CD4-positive, alpha-beta T cell treated with Interleukin-1 beta for 1 hour (primary cell): ENCODE data around the gene HMGA1.
A peak's percentile ranks its signal among the peaks of the same experiment; 100 is the strongest.
"Not testable (repeated sequence)": the region's sequence is repeated elsewhere in the genome, so short reads cannot be mapped to it uniquely, and the experiment has no call there.

Source experiments
- DNase-seq, 2 donors: peaks; one replicate each; pipeline ENCODE4 v3.0.0-alpha.2; 2020 to 2022

Gene HMGA1

GRCh38 chr6:34269132-34269531 is 32.5 kb downstream of the HMGA1 start:
- not testable (repeated sequence) for DNase-seq

DNA sequence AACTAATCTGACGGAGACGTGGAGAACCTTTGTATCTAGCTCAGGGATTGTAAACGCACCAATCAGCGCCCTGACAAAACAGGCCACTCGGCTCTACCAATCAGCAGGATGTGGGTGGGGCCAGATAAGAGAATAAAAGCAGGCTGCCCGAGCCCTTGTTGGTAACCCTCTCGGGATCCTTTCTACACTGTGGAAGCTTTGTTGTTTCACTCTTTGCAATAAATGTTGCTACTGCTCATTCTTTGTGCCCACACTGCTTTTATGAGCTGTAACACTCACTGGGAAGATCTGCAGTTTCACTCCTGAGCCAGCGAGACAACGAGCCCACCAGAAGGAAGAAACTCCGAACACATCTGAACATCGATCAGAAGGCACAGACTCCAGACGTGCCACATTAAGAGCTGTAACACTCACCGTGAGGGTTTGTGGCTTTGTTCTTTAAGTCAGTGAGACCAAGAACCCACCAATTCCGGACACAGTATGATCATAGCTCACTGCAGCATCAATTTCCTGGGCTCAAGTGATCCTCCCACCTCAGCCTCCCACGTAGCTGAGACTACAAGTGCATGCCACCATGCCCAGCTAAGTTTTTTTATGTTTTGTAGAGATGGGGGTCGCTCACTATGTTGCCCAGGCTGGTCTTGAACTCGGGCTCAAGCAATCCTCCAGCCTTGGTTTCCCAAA is 33.1 kb downstream of the HMGA1 start:
- not testable (repeated sequence) for DNase-seq

GRCh38 chr6:34272013-34272926 is 35.6 kb downstream of the HMGA1 start:
- peak in 1 of 2 donors; percentile 28 for DNase-seq

- peak in 1 of 2 donors; percentile 24 for DNase-seq
Measured at GRCh38 chr6:34273242-34273805, 36.7 kb downstream of the HMGA1 start.

GRCh38 chr6:34274129-34274528 is 37.5 kb downstream of the HMGA1 start:
- DNase-seq = no peak

DNA sequence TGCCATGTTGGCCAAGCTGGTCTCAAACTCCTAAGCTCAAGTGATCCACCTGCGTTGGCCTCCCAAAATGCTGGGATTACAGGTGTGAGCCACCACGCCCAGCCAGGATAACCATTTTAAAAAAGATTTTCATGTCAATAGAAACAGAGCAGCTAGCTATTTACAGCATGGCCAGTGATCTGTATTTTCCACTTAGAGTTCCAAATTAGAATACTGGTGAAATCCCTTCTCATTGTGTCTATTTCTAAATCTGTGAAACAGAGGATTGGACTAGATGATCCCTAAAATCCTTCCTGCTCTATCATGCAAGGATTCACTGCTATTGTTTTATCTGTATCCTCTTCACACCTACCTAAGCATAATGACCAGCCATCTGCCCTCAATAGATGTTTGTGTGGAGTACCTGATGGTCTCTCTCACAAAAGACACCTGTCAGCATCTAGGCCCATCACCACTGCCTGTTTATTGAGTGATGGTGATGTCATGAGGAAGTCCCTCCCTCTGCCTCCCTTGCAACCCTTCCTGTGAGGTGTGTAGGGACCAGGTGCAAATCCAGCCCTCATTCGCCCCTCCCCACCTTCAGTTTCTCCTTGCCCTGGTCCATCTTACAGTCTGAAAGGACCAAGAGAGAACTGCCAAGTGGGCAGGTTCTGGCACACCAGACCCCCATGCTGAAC is 38.6 kb downstream of the HMGA1 start:
- DNase-seq = no peak

- no peak for DNase-seq
Measured at GRCh38 chr6:34276191-34276590, 39.5 kb downstream of the HMGA1 start.

- no peak for DNase-seq
Measured at GRCh38 chr6:34276881-34277762, 40.4 kb downstream of the HMGA1 start.

DNA sequence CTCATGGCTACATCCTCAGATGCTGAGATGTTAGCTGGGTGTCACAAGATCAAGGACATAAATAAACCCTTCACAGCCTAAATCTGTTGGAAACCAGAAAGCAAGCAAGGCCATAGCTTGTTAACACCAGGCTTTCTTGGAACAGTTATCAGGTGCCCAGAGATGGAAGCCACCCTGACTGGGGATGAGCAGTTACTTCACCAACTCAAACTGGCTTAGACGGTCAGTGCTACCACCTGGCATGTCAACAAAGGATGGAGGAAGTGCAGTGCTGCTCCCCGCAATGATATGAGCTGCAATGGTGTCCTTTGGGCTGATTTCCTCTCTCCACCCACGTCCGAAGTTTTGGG is 41.1 kb downstream of the HMGA1 start:
- no peak for DNase-seq

DNA sequence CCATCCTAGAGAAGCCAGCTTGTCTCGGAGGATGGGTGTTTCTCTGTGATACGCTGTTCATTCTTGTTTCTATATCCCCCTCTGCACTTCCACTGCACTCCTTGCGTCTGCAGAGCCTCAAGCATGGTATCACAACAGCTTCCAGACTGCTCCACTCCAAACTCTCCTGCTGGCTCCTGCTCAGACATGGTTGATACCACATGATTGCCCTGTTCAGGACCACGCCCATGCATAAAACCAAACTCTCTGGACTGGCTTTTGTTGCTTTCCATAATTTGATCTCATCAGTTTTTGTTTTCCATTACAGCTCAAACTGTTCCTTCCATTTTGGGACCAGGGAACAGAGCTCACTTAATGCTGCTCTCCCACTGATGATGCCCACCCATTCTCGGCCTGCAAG is 42.2 kb downstream of the HMGA1 start:
- no peak for DNase-seq

DNA sequence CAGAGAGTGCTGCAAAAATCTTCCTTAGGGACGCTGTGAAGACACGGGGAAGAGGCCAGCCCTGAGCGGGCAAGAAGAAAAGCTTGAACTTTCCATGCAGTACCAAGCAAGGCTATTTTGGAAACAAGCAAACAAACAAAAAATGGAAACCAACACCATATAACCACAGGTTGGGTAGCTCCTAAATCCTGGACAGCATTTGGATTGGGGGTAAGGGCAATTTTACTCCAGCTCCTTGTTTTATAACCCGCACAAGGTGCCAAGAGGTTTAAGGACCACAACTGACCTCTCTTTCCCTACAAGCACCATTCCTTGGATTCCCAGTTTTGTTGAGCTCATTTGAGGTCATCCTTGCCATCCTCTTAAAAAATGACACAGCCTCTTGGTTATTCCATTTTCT is 43.5 kb downstream of the HMGA1 start:
- no peak for DNase-seq

GRCh38 chr6:34281702-34282334 is 45.1 kb downstream of the HMGA1 start:
- DNase-seq = no peak

- DNase-seq = peak; percentile 6 to 54
Measured at GRCh38 chr6:34284563-34285447, 48.1 kb downstream of the HMGA1 start.

DNA sequence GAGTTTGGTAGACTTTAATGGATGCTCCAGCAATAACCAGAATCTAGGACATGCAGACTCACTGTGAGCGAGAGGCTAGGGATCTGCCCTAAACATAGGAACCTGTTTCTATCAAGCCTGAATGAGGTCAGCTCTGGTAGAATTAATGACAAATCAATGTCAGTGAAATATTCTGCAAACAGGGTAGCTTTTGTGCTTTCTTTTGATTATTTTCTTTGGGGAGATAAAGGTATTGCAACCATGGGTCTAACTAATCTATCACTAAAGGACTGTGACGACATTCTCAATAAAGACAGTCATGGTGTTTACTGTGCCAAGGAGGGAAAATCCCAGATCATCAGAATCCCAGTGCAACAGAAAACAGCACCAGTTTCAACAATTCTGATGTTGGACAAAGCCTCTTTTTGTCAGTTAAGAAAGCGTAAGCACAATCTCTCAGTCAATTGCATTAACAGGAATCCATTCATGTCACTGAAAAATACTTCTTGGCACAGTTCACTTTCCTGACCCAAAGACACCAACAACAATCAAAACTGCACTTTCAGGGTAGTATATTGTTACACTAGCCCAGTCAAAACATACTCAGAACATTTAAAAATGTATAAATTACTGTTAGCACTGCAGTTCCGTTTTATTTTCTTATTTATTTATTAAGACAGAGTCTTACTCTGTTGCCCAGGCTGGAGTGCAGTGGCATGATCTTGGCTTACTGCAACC is 48.9 kb downstream of the HMGA1 start:
- no peak for DNase-seq

DNA sequence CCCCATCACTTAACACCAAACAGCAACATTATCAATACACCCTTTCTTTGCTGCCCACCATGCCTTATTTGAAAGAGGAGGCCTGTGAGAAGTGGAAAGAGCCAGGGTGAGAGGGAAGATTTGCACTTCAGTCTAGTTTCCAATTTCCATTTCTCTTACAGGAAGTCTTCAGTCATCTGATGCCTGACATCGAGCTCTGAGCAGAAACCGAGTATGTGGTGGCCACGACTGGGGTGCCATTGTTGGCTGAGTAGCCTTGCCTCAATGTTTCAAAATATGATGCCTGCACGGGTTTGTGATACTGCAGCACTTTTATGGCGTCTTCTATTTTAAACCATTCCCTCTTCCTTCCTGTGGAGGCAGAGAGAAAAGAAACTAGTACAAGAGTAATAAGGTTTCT is 51.9 kb downstream of the HMGA1 start:
- no peak for DNase-seq

DNA sequence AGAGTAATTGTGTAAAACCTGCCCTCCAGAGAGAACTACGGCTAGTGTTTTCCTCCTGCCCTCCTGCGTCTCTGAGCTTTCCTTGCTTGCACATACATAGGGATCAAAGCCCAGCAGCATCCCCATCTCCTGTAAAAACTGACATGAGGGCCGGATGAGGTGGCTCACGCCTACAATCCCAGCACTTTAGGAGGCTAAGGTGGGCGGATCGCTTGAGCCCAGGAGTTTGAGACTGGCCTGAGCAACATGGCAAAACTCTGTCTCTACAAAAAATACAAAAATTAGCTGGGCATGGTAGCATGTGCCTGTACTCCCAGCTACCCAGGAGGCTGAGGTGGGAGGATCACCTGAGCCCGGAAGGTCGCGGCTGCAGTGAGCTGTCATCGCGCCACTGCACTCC is 52.5 kb downstream of the HMGA1 start:
- DNase-seq = no peak

GRCh38 chr6:34292954-34293353 is 56.3 kb downstream of the HMGA1 start:
- no peak for DNase-seq

DNA sequence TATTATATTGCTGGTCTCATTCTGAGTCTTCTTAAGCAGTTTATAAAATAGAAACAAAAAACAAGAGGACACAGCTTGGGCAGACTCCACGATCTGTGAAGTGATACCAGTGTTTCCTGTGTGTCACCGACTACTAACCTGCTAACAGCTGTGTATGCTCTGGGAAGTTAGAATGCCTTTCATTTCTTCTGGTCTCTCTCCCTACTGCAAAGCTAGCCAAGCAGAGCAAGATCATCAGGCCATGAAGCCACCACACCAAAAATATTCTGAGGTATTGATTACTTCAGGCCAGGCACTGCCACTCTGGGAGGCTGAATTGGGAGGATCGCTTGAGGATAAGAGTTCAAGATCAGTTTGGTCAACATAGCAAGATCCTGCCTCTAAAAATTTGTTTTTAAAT is 59.0 kb downstream of the HMGA1 start:
- peak in 1 of 2 donors; percentile 38 for DNase-seq
